Activated CD8-positive, alpha-beta memory T cell treated with anti-CD3 and anti-CD28 coated beads, Interleukin-2, amount 50 U/mL, for 1 hour (primary cell): ENCODE measurements around the gene PTPRN2.
"Not testable (repeated sequence)": the region's sequence is repeated elsewhere in the genome, so short reads cannot be mapped to it uniquely, and the experiment has no call there.

ENCODE experiments used
- DNase-seq: peaks from one replicate; pipeline ENCODE4 v3.0.0-alpha.2; 2020; ENCODE audit errors: extremely low read depth

PTPRN2 gene

DNA sequence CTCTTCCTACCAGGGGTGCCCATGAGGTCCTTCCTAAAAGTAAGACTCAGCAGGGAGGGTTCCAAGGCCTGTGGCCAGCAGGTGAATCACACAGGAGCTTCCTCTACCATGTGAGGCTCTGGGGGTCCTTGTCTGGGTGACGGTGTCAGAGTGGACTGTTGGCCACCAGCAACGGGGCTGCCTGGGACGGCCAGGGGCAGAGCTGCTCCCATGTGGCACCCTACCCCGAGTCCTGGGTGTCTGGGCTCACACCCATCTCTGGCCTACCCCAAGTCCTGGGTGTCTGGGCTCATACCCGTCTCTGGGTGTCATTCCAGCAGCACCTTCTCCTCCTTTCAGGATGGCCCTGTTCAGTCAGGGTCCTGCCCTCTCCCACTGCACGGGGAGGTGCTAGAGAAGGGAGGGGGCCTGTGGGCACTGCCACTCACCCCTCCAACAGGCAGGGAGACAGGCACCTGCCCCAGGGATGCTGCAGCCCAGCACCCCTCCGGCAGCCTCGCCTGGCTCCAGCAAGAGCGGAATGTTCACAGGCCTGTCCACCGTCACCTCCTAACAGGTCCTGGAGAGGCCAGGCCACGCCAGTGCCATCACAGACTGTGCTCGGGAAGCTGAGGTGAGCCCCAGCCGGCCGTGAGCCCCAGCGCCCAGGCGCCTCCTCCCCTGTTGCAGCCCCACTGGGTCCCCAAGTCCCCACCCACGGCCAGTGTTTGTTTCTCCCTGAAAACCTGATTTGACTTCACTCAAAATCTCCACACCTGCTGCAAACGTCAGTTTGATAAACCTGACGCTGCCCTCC, 143.7 kb downstream of the PTPRN2 start:
- no peak for DNase-seq

DNA sequence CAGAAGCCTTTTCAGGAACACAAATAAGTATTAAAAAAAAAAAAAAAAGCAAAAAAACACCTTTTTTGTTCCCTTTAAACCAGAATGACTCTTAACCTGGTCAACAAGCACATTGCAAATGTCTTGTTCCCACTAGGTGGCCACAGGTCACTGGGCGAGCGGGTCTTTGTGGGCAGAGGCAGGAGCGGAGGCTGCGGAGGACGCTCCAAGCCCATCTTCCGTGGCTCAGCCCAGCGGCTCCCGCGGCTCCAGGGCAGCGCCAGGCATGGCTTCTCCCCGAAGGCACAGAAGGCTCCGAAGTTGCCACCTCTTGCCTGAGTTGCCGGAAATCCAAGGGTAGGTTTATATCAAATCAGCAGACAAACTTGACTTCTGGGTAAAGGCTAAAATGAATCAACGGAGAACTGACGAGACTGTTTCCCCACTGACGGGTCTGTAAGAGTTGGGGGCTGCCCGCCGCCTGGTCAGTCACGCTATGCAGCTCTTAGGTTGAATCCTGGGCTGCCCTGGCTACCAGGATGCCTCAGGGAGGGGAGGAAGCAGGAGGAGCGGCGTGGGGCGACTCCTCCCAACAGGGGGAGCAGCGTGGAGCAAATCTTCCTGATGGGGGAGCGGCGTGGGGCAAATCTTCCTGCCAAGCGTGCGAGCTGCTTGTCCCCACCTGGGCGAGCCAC, 144.5 kb downstream of the PTPRN2 start:
- DNase-seq: no peak

- no peak for DNase-seq
Observed at GRCh38 chr7:158442260-158442659, 145.4 kb downstream of the PTPRN2 start.

GRCh38 chr7:158439035-158439434, 148.6 kb downstream of the PTPRN2 start:
- no peak for DNase-seq

- no peak for DNase-seq
Observed at GRCh38 chr7:158432369-158433341, 155.0 kb downstream of the PTPRN2 start.

- DNase-seq: no peak
Observed at GRCh38 chr7:158431941-158432347, 155.7 kb downstream of the PTPRN2 start.

- no peak for DNase-seq
Observed at GRCh38 chr7:158431055-158431940, 156.3 kb downstream of the PTPRN2 start.

DNA sequence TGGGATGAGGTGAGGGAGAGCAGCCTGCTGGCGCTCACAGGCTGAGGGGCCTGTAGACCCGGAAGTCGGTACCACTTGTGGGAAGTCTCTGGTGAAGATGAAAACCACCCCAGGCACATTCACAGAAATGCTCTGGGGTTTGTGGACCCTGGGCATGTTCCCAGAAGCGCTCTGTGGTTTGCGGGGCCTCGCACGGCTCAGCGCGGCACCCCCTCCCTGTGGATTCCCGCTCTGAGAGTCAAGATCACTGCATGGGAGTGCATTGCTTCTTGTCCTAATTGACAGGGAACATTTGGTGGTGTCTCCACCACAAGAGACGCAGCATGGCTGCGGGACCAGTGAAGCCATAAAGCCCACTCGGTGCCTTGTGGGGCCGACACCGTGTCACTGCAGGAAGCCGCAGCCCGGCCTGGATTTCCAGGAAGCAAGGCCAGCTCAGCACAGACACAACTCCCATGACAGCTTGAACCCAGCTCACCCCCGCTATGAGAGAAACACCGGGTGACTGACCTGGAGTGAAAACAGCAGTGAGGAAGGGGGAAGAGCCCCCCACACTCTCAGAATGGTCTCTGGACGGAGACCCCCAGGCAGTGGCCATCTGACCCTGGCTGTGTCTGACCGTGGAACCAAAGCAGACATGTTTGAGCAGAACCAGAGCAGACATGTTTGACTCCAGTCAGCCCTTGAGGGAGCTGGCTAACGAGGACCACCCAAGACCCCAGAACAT, 157.2 kb downstream of the PTPRN2 start:
- DNase-seq: no peak

GRCh38 chr7:158428837-158429753, 158.5 kb downstream of the PTPRN2 start:
- DNase-seq: no peak

GRCh38 chr7:158428131-158428836, 159.3 kb downstream of the PTPRN2 start:
- DNase-seq: no peak

DNA sequence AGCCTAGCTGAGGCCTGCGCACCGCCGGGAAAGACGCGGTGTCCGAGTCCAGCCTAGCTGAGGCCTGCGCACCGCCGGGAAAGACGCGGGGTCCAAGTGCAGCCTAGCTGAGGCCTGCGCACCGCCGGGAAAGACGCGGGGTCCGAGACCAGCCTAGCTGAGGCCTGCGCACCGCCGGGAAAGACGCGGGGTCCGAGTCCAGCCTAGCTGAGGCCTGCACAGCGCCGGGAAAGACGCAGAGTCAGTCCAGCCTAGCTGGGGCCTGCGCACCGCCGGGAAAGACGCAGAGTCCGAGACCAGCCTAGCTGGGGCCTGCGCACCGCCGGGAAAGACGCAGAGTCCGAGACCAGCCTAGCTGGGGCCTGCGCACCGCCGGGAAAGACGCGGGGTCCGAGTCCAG, 161.9 kb downstream of the PTPRN2 start:
- not testable (repeated sequence) for DNase-seq

GRCh38 chr7:158424531-158424930, 163.1 kb downstream of the PTPRN2 start:
- DNase-seq: no peak

GRCh38 chr7:158424011-158424410, 163.6 kb downstream of the PTPRN2 start:
- DNase-seq: no peak

- no peak for DNase-seq
Observed at GRCh38 chr7:158422887-158423560, 164.6 kb downstream of the PTPRN2 start.

DNA sequence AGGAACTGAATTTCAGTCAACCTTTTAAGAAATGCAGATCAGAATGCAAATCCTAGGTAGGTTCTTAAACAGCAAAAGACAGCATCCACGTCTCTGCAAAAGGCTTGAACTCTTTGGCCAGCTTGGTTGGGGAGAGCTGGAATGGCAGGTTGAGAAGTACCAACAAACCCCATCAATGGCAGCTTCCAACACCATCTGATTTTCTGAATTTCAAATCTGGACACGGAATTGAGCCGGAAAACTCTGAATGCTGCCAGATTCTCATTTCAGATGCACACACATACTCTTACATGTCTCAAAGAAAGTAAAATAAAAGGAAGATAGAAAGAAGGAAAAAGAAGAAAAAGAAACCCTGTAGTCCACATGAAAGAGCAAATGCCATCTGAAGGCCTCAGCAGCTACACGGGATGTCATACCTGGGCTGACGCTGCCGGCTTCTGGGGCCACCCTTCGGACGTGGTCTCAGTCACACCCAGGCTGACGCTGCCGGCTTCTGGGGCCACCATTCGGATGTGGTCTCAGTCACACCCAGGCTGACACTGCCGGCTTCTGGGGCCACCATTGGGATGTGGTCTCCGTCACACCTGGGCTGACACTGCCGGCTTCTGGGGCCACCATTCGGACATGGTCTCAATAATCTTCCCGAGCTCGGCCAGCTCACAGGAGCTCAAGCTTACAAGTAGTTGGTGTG, 165.3 kb downstream of the PTPRN2 start:
- no peak for DNase-seq

DNA sequence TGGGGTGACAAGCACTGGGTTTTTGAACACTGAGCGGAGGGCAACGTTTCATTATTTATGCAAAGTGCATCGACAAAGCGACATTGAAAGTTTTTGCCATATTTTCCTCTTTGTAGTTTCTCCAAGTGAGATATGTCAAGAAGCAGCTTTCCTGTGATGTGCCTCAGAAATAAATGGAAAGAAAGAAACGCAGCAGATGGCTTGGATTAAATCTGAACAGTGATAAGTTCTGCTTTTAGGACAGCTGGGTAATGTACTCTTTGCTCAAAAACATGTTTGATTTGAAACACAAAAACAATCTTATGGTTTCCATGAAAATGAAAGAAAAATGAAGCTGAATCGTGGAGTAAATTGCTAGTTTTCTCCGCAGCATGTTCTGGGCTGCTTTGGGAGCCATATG, 166.3 kb downstream of the PTPRN2 start:
- DNase-seq: no peak

DNA sequence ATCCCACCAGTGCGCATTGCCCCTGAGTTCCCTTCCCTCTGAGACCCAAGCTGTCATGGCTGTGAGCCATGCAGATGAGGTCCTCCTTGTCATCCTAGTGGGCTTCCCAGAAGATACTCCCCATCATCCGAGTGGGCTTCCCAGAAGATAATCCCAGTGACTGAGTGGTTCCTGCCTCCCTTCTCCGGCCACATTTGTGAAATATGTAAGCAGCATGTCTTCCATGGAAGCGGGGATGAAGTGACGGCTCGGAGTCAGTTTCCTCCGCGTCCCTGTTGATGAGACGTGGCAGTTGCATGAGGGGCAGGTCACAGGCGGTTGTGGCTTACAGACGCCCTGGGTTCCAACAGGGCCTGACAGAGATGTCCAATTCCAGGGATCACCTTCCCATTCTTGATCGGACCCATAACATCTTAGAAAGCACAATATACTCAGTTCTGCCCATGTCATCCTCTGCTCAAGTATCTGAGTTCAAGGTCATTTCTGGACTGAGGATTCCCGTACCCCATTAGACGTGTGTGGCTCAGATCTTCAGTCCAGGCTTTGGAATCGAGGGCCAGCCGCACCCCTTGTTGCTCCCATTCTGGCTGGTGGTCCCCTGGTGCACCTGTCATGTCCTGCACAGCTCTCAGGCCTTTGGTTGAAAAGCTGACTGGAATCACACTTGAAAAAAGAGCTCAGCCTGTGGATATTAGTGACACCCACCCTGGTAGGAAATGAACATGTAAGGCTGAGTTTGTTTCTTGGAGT, 166.9 kb downstream of the PTPRN2 start:
- no peak for DNase-seq
